Natural killer cell (primary cell): Measurements from ENCODE around the gene MED1. TPM values are rescaled to one million over a fixed set of nuclear protein-coding genes. Genes with fewer than 3 reads are reported as not detected.

Source experiments
- ATAC-seq, 3 donors: fragments of 150-1000 bp in 2 of 3; fragments of 200-7000 bp in 1 of 3; cut with Tn5 transposase; 1 replicate in 1 of 3; 2 replicates in 2 of 3; pipeline ENCODE4 v1.10.0; 2021; ENCODE audit warnings: mild to moderate bottlenecking in 2 of 3, moderate library complexity in 2 of 3
- DNase-seq, 2 donors: peaks; one replicate each; pipeline versions ENCODE4 v3.0.0 to v3.0.0-alpha.2; 2013 to 2021; ENCODE audit warnings: mixed read lengths in 1 of 2
- H3K27ac ChIP-seq: one replicate; pipeline ENCODE4 v1.5.1; 2013; ENCODE audit warnings: mild to moderate bottlenecking, low read length
- H3K27me3 ChIP-seq: one replicate; pipeline ENCODE4 v1.6.1; 2013; ENCODE audit warnings: low read length; ENCODE audit not compliant: control insufficient read depth, insufficient read depth
- H3K36me3 ChIP-seq: one replicate; pipeline ENCODE4 v1.6.1; 2013; ENCODE audit warnings: low read length; ENCODE audit not compliant: control insufficient read depth, insufficient read depth
- H3K4me1 ChIP-seq: one replicate; pipeline ENCODE4 v1.6.1; 2013; ENCODE audit warnings: low read length; ENCODE audit not compliant: control insufficient read depth, insufficient read depth
- H3K4me3 ChIP-seq: one replicate; pipeline ENCODE4 v1.5.1; 2013; ENCODE audit warnings: low read length
- H3K9me3 ChIP-seq: one replicate; pipeline ENCODE4 v1.6.1; 2013; ENCODE audit warnings: low read length; ENCODE audit not compliant: control insufficient read depth, insufficient read depth
- H3K27ac Mint-ChIP-seq, 2 donors: one replicate each; pipeline ENCODE4 v1.8.0; 2022; ENCODE audit warnings: mild to moderate bottlenecking in 2 of 2, mixed read lengths in 2 of 2, moderate library complexity in 1 of 2
- H3K27me3 Mint-ChIP-seq, 2 donors: one replicate each; pipeline ENCODE4 v1.8.0; 2022; ENCODE audit warnings: low read depth in 2 of 2, mixed read lengths in 2 of 2
- H3K36me3 Mint-ChIP-seq: one replicate; pipeline ENCODE4 v1.8.0; 2022; ENCODE audit warnings: mixed read lengths
- H3K4me1 Mint-ChIP-seq, 2 donors: one replicate each; pipeline ENCODE4 v1.8.0; 2022; ENCODE audit warnings: mixed read lengths in 2 of 2
- H3K4me3 Mint-ChIP-seq: one replicate; pipeline ENCODE4 v1.8.0; 2022; ENCODE audit warnings: mild to moderate bottlenecking, moderate library complexity, mixed read lengths
- H3K9me3 Mint-ChIP-seq, 2 donors: one replicate each; pipeline ENCODE4 v1.8.0; 2022; ENCODE audit warnings: mixed read lengths in 2 of 2
- CTCF ChIP-seq: fragments of 200-600 bp; IDR thresholded peaks from one replicate; pipeline ENCODE4 v1.8.0; 2022; ENCODE audit warnings: antibody characterized with exemption
- WGBS: methylation state at CpG from one replicate; pipeline ENCODE4 v1.1.7; 2013; ENCODE audit warnings: missing lambda C conversion rate; ENCODE audit not compliant: insufficient coverage; 5-methylcytosine and 5-hydroxymethylcytosine counted together
- intact Hi-C: fragments of 100-400 bp; cut with micrococcal nuclease; formaldehyde crosslinking; loops from one replicate; pipeline ENCODE4 v1.14.2; 2022
- total RNA-seq, 4 donors: library from RNA; stranded (reverse); fragments of 120-200 nt in 1 of 4; gene quantifications; one replicate each; pipeline versions ENCODE4 v1.2.3 to v1.2.4, GENCODE V29; 2013 to 2022

Gene MED1
- total RNA-seq, 3 donors from 2014 or later (not counting 1 experiment from before 2014, with no cell fraction given) = 44.3 to 63.8 (median 53.4) TPM

- peaks cover 33% of the 10 kb centered on the region for H3K4me1 ChIP-seq
- no peaks in the 10 kb centered on the region for H3K36me3 Mint-ChIP-seq
- WGBS = under 1% methylated on average over 30 of the region's 34 CpGs
- intact Hi-C loops = loop anchor here (1.0 to 5.0 kb wide), 2 partner anchors 11 to 60 kb away; partner anchors contain the start of genes FBXL20 and MED1
- no peaks in the 10 kb centered on the region for H3K9me3 Mint-ChIP-seq
- H3K9me3 ChIP-seq = no peaks in the 10 kb centered on the region
- H3K4me3 ChIP-seq = peak overlapping the region; percentile 99
- H3K27me3 ChIP-seq = no peaks in the 10 kb centered on the region
- peak overlapping the region; percentile 92 for H3K4me3 Mint-ChIP-seq
- H3K27ac Mint-ChIP-seq = peak overlapping the region; percentile 93 to 99
- H3K27ac ChIP-seq = peak overlapping the region; percentile 97
- peak; percentile 2 to 20 (median 3) for ATAC-seq
- no peak for TF ChIP-seq CTCF
- H3K27me3 Mint-ChIP-seq = no peaks in the 10 kb centered on the region
- peak in 1 of 2 donors; percentile 17 for DNase-seq
- no peaks in the 10 kb centered on the region for H3K36me3 ChIP-seq
- H3K4me1 Mint-ChIP-seq = peaks cover 50 to 54% of the 10 kb centered on the region in 2 donors
These were observed 11.0 kb upstream of the MED1 start for GRCh38 chr17:39461926-39462569.

- no peaks in the 10 kb centered on the region for H3K9me3 Mint-ChIP-seq
- Histone ChIP-seq H3K9me3 (no peaks in the 10 kb centered on the region), H3K27me3 (no peaks in the 10 kb centered on the region), H3K4me1 (peaks cover 33% of the 10 kb centered on the region), H3K36me3 (no peaks in the 10 kb centered on the region), H3K27ac (peak within 1 kb of the TSS; percentile 97), H3K4me3 (peak within 1 kb of the TSS; percentile 99)
- intact Hi-C loops = loop anchor here (1.0 to 5.0 kb wide), 2 partner anchors 10 to 59 kb away; partner anchors contain the start of genes FBXL20 and MED1
- WGBS = 0% methylated on average over 43 of the region's 51 CpGs
- H3K4me3 Mint-ChIP-seq = peak within 1 kb of the TSS; percentile 92
- TF ChIP-seq CTCF = no peak
- H3K27me3 Mint-ChIP-seq = no peaks in the 10 kb centered on the region
- H3K4me1 Mint-ChIP-seq = peaks cover 44 to 53% of the 10 kb centered on the region in 2 donors
- peak; percentile 92 to 100 for DNase-seq
- no peaks in the 10 kb centered on the region for H3K36me3 Mint-ChIP-seq
- H3K27ac Mint-ChIP-seq = peak within 1 kb of the TSS; percentile 93 to 99
- peak; percentile 86 to 94 (median 88) for ATAC-seq
These were observed 10.3 kb upstream of the MED1 start, which contains the start of gene CDK12 for GRCh38 chr17:39461113-39461925. CDK12 (plus strand) TSS chr17:39461486; CDS start chr17:39462072, 586 bp downstream.

- no peak for DNase-seq
- TF ChIP-seq CTCF = no peak
- no peaks in the 10 kb centered on the region for H3K27me3 Mint-ChIP-seq
- Histone ChIP-seq H3K4me1 (peaks cover 16% of the 10 kb centered on the region), H3K27me3 (no peaks in the 10 kb centered on the region), H3K9me3 (no peaks in the 10 kb centered on the region), H3K36me3 (no peaks in the 10 kb centered on the region), H3K4me3 (no peak overlapping the region), H3K27ac (no peak overlapping the region)
- no peak for ATAC-seq
- no peaks in the 10 kb centered on the region for H3K9me3 Mint-ChIP-seq
- no peaks in the 10 kb centered on the region for H3K36me3 Mint-ChIP-seq
- no peak overlapping the region for H3K4me3 Mint-ChIP-seq
- H3K4me1 Mint-ChIP-seq = peaks cover 4 to 10% of the 10 kb centered on the region in 2 donors
- WGBS = 90% methylated on average over 4 of the region's 4 CpGs
- intact Hi-C loops = no loop called here
- no peak overlapping the region for H3K27ac Mint-ChIP-seq
These were observed 4.9 kb upstream of the MED1 start for GRCh38 chr17:39455919-39456318.
